Upper lobe of right lung (tissue), 1 donor: ENCODE data around the gene HSF4. TPM values are rescaled to one million over a fixed set of nuclear protein-coding genes. Genes with fewer than 3 reads are reported as not detected.

Experiments
- ATAC-seq: fragments of 200-7000 bp; cut with Tn5 transposase; one replicate; pipeline ENCODE4 v1.9.1; 2020; ENCODE audit warnings: mild to moderate bottlenecking, moderate library complexity
- DNase-seq: peaks from one replicate; pipeline ENCODE4 v3.0.0-alpha.2; 2020
- H3K27ac ChIP-seq: fragments of 200-600 bp; one replicate; pipeline ENCODE4 v1.8.0; 2022
- H3K27me3 ChIP-seq: fragments of 200-600 bp; one replicate; pipeline ENCODE4 v1.8.0; 2022; ENCODE audit warnings: mild to moderate bottlenecking
- H3K36me3 ChIP-seq: fragments of 200-600 bp; one replicate; pipeline ENCODE4 v1.8.0; 2022
- H3K4me1 ChIP-seq: fragments of 200-600 bp; one replicate; pipeline ENCODE4 v1.8.0; 2022
- H3K4me3 ChIP-seq: fragments of 200-600 bp; one replicate; pipeline ENCODE4 v1.8.0; 2022; ENCODE audit warnings: mild to moderate bottlenecking
- H3K9me3 ChIP-seq: fragments of 200-600 bp; one replicate; pipeline ENCODE4 v1.8.0; 2022
- intact Hi-C: fragments of 100-400 bp; cut with DNase I; formaldehyde crosslinking; loops from one replicate; pipeline ENCODE4 v1.11.0; 2022
- total RNA-seq: library from RNA; stranded (reverse); fragmentation: NEBNext Ultra II Directional; extraction: Animal tissue kit (Norgen Biotek cat#: 25700); gene quantifications from one replicate; pipeline ENCODE4 v1.2.1, GENCODE V29; 2021
- TF ChIP-seq, protein P1 (sequence below): fragments of 200-600 bp; IDR thresholded peaks from one replicate; pipeline ENCODE4 v1.8.0; 2022; ENCODE audit warnings: antibody characterized with exemption
- donor health status: DM: no; HTN: yes; CAD: no; lungs with severe emphysema.

Gene HSF4
- total RNA-seq, 1 donor from 2014 or later, result 87.8 TPM

DNA sequence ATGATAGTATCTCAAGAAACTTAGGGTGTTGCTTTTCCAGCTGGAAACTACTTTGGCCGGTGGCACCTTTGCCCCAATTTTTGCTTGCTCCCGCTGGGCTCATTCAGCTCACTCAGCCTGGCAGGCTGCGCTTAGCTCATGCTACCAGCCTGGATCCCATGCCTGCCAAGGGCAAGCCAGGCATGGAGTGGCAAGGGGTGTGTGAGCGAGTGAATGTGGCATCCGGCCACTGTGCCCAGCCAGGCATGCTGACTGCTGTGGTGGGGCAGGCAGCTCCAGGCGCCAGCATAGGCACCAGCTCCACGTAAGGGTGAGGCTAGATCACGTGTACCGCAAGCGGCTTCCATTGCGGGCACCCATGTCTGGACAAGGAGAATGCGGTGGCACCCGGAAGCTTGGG is 23.2 kb upstream of the HSF4 start:
- DNase-seq (no peak), ATAC-seq (no peak)
- H3K27me3 ChIP-seq, result no peaks in the 10 kb centered on the region
- intact Hi-C loops, result no loop called here
- no peaks in the 10 kb centered on the region for H3K9me3 ChIP-seq
- TF ChIP-seq, protein P1, sequence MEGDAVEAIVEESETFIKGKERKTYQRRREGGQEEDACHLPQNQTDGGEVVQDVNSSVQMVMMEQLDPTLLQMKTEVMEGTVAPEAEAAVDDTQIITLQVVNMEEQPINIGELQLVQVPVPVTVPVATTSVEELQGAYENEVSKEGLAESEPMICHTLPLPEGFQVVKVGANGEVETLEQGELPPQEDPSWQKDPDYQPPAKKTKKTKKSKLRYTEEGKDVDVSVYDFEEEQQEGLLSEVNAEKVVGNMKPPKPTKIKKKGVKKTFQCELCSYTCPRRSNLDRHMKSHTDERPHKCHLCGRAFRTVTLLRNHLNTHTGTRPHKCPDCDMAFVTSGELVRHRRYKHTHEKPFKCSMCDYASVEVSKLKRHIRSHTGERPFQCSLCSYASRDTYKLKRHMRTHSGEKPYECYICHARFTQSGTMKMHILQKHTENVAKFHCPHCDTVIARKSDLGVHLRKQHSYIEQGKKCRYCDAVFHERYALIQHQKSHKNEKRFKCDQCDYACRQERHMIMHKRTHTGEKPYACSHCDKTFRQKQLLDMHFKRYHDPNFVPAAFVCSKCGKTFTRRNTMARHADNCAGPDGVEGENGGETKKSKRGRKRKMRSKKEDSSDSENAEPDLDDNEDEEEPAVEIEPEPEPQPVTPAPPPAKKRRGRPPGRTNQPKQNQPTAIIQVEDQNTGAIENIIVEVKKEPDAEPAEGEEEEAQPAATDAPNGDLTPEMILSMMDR, result no peak
- H3K4me1 ChIP-seq, result no peaks in the 10 kb centered on the region
- H3K36me3 ChIP-seq, result peaks cover 98% of the 10 kb centered on the region
- H3K4me3 ChIP-seq, result no peak overlapping the region
- no peak overlapping the region for H3K27ac ChIP-seq

DNA sequence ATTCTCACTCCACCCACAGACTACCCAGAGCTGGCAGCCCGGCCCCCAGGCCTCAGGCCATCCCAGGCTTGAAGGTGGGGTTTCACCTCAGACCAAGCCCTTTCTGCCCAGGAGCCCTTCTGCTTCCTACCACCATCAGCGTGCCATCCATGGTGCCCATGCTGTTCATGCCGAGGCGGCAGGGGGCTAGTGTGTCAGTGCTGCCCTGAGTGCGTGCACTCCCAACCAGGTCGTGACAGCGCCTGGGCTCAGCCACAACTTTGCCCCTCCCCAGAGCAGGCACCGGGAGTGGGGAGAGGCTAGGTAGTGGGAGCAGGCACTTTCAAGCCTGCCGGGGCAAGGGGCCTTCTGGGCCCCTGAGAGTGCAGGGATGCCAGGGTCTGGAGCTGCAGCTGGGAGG is 22.2 kb upstream of the HSF4 start:
- ATAC-seq (no peak), DNase-seq (no peak)
- intact Hi-C loops, result no loop called here
- TF ChIP-seq, protein P1, result no peak
- Histone ChIP-seq H3K9me3 (no peaks in the 10 kb centered on the region), H3K36me3 (peaks cover 99% of the 10 kb centered on the region), H3K27me3 (no peaks in the 10 kb centered on the region), H3K4me3 (no peak overlapping the region), H3K27ac (no peak overlapping the region), H3K4me1 (no peaks in the 10 kb centered on the region)

DNA sequence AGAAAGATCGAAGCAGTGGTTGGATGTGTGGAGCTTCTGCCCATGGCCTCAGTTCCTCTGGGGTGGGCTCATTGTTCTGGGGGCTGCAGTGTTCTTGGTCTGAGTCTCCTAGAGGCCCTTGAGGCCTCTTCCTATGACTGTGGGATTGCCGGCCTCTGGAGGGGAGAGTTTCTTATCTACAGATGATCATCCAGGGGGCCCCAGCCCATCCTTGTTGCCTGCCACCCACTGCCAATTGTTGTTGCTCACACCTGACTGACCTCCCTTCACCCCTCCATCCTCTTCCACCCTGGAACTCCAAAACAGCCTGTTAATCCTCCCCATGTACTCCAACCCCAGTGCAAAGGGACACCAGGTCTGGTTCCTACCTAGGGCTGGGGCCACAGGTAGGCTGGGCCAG is 19.6 kb upstream of the HSF4 start:
- Histone ChIP-seq H3K9me3 (no peaks in the 10 kb centered on the region), H3K27ac (no peak overlapping the region), H3K27me3 (no peaks in the 10 kb centered on the region), H3K4me1 (no peaks in the 10 kb centered on the region), H3K4me3 (no peak overlapping the region), H3K36me3 (peaks cover 86% of the 10 kb centered on the region)
- ATAC-seq (no peak), DNase-seq (no peak)
- TF ChIP-seq, protein P1, result no peak
- intact Hi-C loops, result no loop called here

DNA sequence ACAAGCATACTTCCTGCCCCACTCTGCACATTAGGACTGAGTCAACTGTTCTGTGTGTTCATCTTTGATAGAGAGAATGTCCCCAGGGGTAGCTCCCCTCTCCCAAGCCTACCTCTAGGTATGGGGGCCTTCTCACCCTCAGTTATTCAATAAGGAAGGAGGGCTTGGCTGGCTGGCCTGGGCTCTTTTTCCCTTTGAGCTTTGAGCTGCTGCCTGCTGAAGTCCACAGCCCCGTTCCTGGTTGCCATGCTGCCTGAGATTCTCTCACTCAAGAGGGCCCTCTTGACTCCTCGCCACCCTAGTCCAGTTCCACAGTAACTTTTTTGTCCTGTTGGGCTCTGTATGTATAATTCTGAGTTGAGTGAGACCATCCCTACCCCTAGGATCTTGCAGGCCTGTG is 18.8 kb upstream of the HSF4 start:
- Histone ChIP-seq H3K4me3 (no peak overlapping the region), H3K27me3 (no peaks in the 10 kb centered on the region), H3K27ac (no peak overlapping the region), H3K9me3 (no peaks in the 10 kb centered on the region), H3K36me3 (peaks cover 78% of the 10 kb centered on the region), H3K4me1 (peaks cover under 1% of the 10 kb centered on the region)
- ATAC-seq (no peak), DNase-seq (no peak)
- TF ChIP-seq, protein P1, result no peak
- intact Hi-C loops, result no loop called here

DNA sequence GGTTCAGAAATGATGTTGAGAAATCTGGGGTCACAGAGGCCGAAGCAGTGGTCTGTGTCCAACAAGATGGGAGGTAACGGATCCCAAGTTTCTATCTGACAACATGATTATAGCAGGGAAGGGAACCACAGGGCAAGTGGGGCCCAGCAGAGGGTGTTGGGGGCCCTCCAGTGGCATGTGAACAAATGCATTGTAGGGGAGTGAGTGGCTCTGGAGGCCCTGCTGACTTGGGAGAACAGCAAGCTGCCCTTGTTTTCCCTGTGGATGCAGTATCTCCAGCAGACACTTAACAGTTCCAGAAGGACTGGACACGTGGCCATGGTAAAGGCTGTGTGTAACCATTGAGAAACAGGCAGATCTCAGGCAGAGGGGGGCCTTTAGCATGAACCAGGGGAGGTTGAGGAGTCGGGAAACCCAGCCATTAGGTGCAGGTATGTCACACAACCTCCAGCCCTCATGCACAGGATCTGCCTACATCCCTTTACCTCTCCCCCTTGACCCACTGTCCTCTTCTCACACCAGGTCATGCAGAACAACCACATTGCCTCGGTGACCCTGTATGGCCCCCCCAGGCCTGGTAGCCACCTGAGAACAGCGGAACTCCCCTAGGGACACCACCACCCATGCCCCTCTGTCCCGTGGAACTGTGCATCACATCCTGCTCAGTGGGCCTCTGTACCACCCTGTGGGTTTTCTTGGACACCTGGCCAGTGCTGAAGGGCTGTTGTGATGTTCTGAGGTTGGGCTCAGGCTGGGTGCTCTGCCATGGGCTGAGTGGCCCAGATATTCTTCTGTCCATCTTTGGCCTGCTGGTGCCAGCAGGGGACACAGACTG is 17.8 kb upstream of the HSF4 start:
- intact Hi-C loops, result no loop called here
- ATAC-seq, result no peak
- TF ChIP-seq, protein P1, result no peak
- Histone ChIP-seq H3K4me1 (peaks cover 7% of the 10 kb centered on the region), H3K4me3 (no peak overlapping the region), H3K9me3 (no peaks in the 10 kb centered on the region), H3K27ac (no peak overlapping the region), H3K36me3 (peaks cover 68% of the 10 kb centered on the region), H3K27me3 (no peaks in the 10 kb centered on the region)
- DNase-seq, result no peak
